ENCODE data around the gene CCDC97.

DNA sequence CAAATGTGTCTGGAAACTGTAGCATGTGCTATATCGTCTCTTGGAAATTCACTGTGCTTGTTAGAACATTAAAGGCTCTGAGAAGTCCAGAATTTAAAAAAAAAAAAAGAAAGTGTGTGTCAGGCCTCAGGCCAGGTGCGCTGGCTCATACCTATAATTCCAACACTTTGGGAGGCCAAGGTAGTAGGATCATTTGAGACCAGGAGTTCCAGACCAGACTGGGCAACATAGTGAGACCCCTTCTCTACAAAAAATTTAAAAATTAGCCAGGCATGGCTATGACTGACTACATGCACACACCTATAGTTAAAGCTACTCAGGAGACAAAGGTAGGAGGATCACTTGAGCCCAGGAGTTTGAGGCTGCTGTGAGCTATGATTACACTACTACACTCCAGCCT lies 40.9 kb upstream of the CCDC97 start:
- TF ChIP-seq, protein P1, sequence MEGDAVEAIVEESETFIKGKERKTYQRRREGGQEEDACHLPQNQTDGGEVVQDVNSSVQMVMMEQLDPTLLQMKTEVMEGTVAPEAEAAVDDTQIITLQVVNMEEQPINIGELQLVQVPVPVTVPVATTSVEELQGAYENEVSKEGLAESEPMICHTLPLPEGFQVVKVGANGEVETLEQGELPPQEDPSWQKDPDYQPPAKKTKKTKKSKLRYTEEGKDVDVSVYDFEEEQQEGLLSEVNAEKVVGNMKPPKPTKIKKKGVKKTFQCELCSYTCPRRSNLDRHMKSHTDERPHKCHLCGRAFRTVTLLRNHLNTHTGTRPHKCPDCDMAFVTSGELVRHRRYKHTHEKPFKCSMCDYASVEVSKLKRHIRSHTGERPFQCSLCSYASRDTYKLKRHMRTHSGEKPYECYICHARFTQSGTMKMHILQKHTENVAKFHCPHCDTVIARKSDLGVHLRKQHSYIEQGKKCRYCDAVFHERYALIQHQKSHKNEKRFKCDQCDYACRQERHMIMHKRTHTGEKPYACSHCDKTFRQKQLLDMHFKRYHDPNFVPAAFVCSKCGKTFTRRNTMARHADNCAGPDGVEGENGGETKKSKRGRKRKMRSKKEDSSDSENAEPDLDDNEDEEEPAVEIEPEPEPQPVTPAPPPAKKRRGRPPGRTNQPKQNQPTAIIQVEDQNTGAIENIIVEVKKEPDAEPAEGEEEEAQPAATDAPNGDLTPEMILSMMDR (IDR thresholded peaks at IDR 0.05), result no peak
- no peak for TF ChIP-seq EP300 (IDR thresholded peaks at IDR 0.05)
- no peak for TF ChIP-seq POLR2A (IDR thresholded peaks at IDR 0.05; ENCODE audit: low read depth)

All from esophagus muscularis mucosa (tissue), 4 donors.